HCT116 (cell line): ENCODE results near the gene NRAP. TPM values are rescaled to one million over a fixed set of nuclear protein-coding genes. Genes with fewer than 3 reads are reported as not detected.

Experiments used
- ATAC-seq: fragments of 200-7000 bp; cut with Tn5 transposase; 2 replicates; pipeline ENCODE4 v1.9.1; 2020; ENCODE audit warnings: mild to moderate bottlenecking, moderate library complexity
- BruUV-seq: library from RNA; stranded (reverse); fragments of 400-500 nt; replicated peaks from 2 replicates; lab custom pipeline; 2021; lab: Mats Ljungman, UMichigan
- CTCF ChIA-PET: fragments of 300-600 bp; sonication (Branson Sonifier 250); formaldehyde crosslinking; loops from one replicate; lab custom pipeline; 2021; ENCODE audit warnings: antibody characterized with exemption; lab: Charles Lee
- POLR2A ChIA-PET: fragments of 300-600, 350-600 bp; sonication (Branson Sonifier 250); formaldehyde crosslinking; loops from one replicate; lab custom pipeline; 2021; ENCODE audit warnings: antibody characterized with exemption; lab: Charles Lee
- RAD21 ChIA-PET, 2 experiments: fragments of 300-600 bp; sonication (Branson Sonifier 250); formaldehyde crosslinking; loops; one replicate each; lab custom pipeline; 2023; ENCODE audit warnings: low total read pairs in 2 of 2; ENCODE audit not compliant: uncharacterized antibody in 2 of 2, unreplicated experiment in 2 of 2, low non-redundant PET in 1 of 2; lab: Charles Lee
- DNase-seq: peaks from one replicate; pipeline ENCODE4 v3.0.0-alpha.2; 2010; ENCODE audit warnings: low read depth, low spot score
- H2AFZ ChIP-seq: fragments of 200-600 bp; shearing (Covaris generic), sonication (generic); 2 replicates; pipeline ENCODE4 v1.6.1; 2017; ENCODE audit warnings: low read depth, mixed run types, mixed read lengths, antibody characterized with exemption, low read length; ENCODE audit not compliant: poor library complexity, severe bottlenecking
- H3K27ac ChIP-seq: 2 replicates; pipeline ENCODE4 v1.5.1; 2012; ENCODE audit warnings: low read depth, low read length
- H3K27me3 ChIP-seq: fragments of 200-600 bp; sonication (generic); 2 replicates; pipeline ENCODE4 v1.6.1; 2016; ENCODE audit warnings: mixed run types, low read length, mixed read lengths; ENCODE audit not compliant: insufficient read depth
- H3K36me3 ChIP-seq, 2 experiments: fragments of 200-500 bp in 1 of 2; fragments of 200-600 bp in 1 of 2; sonication (Bioruptor generic) in 1 of 2; sonication (generic) in 1 of 2; 2 replicates each; pipeline versions ENCODE4 v1.5.1 to v1.6.1; 2014 to 2016; ENCODE audit warnings: low read length in 2 of 2, inconsistent platforms in 1 of 2, mixed read lengths in 1 of 2, mixed run types in 1 of 2; ENCODE audit not compliant: insufficient read depth in 2 of 2, control insufficient read depth in 1 of 2
- H3K4me1 ChIP-seq, 2 experiments: fragments of 200-600 bp in 1 of 2; sonication (generic) in 1 of 2; 2 replicates each; pipeline versions ENCODE4 v1.5.1 to v1.6.1; 2012 to 2017; ENCODE audit warnings: low read length in 2 of 2, inconsistent platforms in 1 of 2, mild to moderate bottlenecking in 1 of 2, mixed read lengths in 1 of 2, mixed run types in 1 of 2, moderate library complexity in 1 of 2; ENCODE audit not compliant: insufficient read depth in 2 of 2, control insufficient read depth in 1 of 2
- H3K4me2 ChIP-seq: fragments of 200-600 bp; sonication (generic); 2 replicates; pipeline ENCODE4 v1.6.1; 2017; ENCODE audit warnings: mixed run types, low read length, mixed read lengths
- H3K4me3 ChIP-seq, 2 experiments: fragments of 200-600 bp in 1 of 2; sonication (generic) in 1 of 2; replicated peaks in 1 of 2; 2 replicates each; pipeline ENCODE4 v1.5.1; 2011 to 2016; ENCODE audit warnings: low read length in 2 of 2, control low read depth in 1 of 2, low read depth in 1 of 2, mild to moderate bottlenecking in 1 of 2, mixed read lengths in 1 of 2, mixed run types in 1 of 2
- H3K79me2 ChIP-seq: fragments of 200-600 bp; sonication (generic); 2 replicates; pipeline ENCODE4 v1.6.1; 2017; ENCODE audit warnings: mild to moderate bottlenecking, mixed run types, low read length, moderate library complexity, mixed read lengths; ENCODE audit not compliant: insufficient read depth
- H3K9ac ChIP-seq: fragments of 200-600 bp; sonication (generic); 2 replicates; pipeline ENCODE4 v1.6.1; 2016; ENCODE audit warnings: low read length, mixed read lengths
- H3K9me2 ChIP-seq: fragments of 200-600 bp; sonication (generic), shearing (Covaris generic); 2 replicates; pipeline ENCODE4 v1.6.1; 2017; ENCODE audit warnings: mixed run types, mild to moderate bottlenecking, moderate library complexity; ENCODE audit not compliant: insufficient read depth
- H3K9me3 ChIP-seq, 2 experiments: fragments of 200-500 bp in 1 of 2; fragments of 200-600 bp in 1 of 2; sonication (Bioruptor generic) in 1 of 2; sonication (generic) in 1 of 2; 2 replicates each; pipeline ENCODE4 v1.6.1; 2014 to 2017; ENCODE audit warnings: low read length in 2 of 2, mixed read lengths in 2 of 2, inconsistent platforms in 1 of 2, low read depth in 1 of 2, mild to moderate bottlenecking in 1 of 2, mixed run types in 1 of 2, moderate library complexity in 1 of 2; ENCODE audit not compliant: control insufficient read depth in 1 of 2, insufficient read depth in 1 of 2
- H4K20me1 ChIP-seq: fragments of 200-600 bp; sonication (generic), shearing (Covaris generic); 2 replicates; pipeline ENCODE4 v1.6.1; 2017; ENCODE audit warnings: mixed run types, mild to moderate bottlenecking, moderate library complexity; ENCODE audit not compliant: insufficient read depth
- ATF3 ChIP-seq: IDR thresholded peaks from 2 replicates; pipeline ENCODE4 v1.6.1; 2012
- CBX3 ChIP-seq: IDR thresholded peaks from 2 replicates; pipeline ENCODE4 v1.6.1; 2012; ENCODE audit warnings: low read depth
- EGR1 ChIP-seq: IDR thresholded peaks from 2 replicates; pipeline ENCODE4 v1.6.1; 2012; ENCODE audit warnings: low read depth
- EZH2phosphoT487 ChIP-seq: fragments of 200-600 bp; IDR thresholded peaks from 2 replicates; pipeline ENCODE4 v1.6.1; 2018; ENCODE audit warnings: antibody characterized with exemption, borderline replicate concordance
- JUND ChIP-seq: IDR thresholded peaks from 2 replicates; pipeline ENCODE4 v1.6.1; 2012
- POLR2A ChIP-seq: IDR thresholded peaks from 2 replicates; pipeline ENCODE4 v1.7.0; 2011; ENCODE audit warnings: borderline replicate concordance; ENCODE audit not compliant: insufficient read depth, insufficient read length; ENCODE audit errors: extremely low read depth
- RAD21 ChIP-seq: IDR thresholded peaks from 2 replicates; pipeline ENCODE4 v1.6.1; 2012; ENCODE audit warnings: low read depth, mild to moderate bottlenecking
- SRF ChIP-seq: IDR thresholded peaks from 2 replicates; pipeline ENCODE4 v1.6.1; 2012; ENCODE audit warnings: low read depth
- TCF7L2 ChIP-seq: IDR thresholded peaks from 2 replicates; pipeline ENCODE4 v1.7.0; 2011; ENCODE audit warnings: borderline replicate concordance, inconsistent platforms; ENCODE audit not compliant: insufficient read depth, insufficient read length; ENCODE audit errors: extremely low read depth
- intact Hi-C: fragments of 100-400 bp; cut with micrococcal nuclease; formaldehyde crosslinking; loops from 2 replicates; pipeline ENCODE4 v1.10.0; 2022
- total RNA-seq: library from RNA; stranded (reverse); gene quantifications from one replicate; pipeline ENCODE4 v1.2.1, GENCODE V29; 2021; ENCODE audit not compliant: unreplicated experiment
- TF ChIP-seq, protein P1 (sequence below), 3 experiments: fragments of 200-600 bp in 1 of 3; sonication (generic) in 1 of 3; IDR thresholded peaks in 2 of 3; conservative IDR thresholded peaks in 1 of 3; 2 replicates each; pipeline ENCODE4 v1.5.1; 2012 to 2017; ENCODE audit warnings: low read depth in 2 of 3, low read length in 2 of 3, antibody characterized with exemption in 1 of 3, borderline replicate concordance in 1 of 3, control low read depth in 1 of 3, mild to moderate bottlenecking in 1 of 3, mixed read lengths in 1 of 3, mixed run types in 1 of 3, moderate library complexity in 1 of 3; ENCODE audit not compliant: insufficient read depth in 1 of 3
- TF ChIP-seq, protein P2 (sequence below): IDR thresholded peaks from 2 replicates; pipeline ENCODE4 v1.6.1; 2012
- TF ChIP-seq, protein P3 (sequence below): IDR thresholded peaks from 2 replicates; pipeline ENCODE4 v1.6.1; 2012; ENCODE audit warnings: low read depth

Gene NRAP
- total RNA-seq, 1 experiment from 2014 or later = not detected

GRCh38 chr10:113566888-113567287, 97.0 kb downstream of the NRAP start:
- ATAC-seq = no peak
- TF ChIP-seq RAD21 = no peak
- no peak for TF ChIP-seq EGR1
- TF ChIP-seq CBX3 = no peak
- TF ChIP-seq EZH2phosphoT487 = no peak
- TF ChIP-seq, protein P1, sequence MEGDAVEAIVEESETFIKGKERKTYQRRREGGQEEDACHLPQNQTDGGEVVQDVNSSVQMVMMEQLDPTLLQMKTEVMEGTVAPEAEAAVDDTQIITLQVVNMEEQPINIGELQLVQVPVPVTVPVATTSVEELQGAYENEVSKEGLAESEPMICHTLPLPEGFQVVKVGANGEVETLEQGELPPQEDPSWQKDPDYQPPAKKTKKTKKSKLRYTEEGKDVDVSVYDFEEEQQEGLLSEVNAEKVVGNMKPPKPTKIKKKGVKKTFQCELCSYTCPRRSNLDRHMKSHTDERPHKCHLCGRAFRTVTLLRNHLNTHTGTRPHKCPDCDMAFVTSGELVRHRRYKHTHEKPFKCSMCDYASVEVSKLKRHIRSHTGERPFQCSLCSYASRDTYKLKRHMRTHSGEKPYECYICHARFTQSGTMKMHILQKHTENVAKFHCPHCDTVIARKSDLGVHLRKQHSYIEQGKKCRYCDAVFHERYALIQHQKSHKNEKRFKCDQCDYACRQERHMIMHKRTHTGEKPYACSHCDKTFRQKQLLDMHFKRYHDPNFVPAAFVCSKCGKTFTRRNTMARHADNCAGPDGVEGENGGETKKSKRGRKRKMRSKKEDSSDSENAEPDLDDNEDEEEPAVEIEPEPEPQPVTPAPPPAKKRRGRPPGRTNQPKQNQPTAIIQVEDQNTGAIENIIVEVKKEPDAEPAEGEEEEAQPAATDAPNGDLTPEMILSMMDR (IDR thresholded peaks at IDR 0.05 in 2 of 3, conservative IDR thresholded peaks at IDR 0.05 in 1 of 3; ENCODE audit: borderline replicate concordance in 1 of 3, insufficient read depth in 1 of 3, low read depth in 2 of 3, low read length in 2 of 3) = no peak
- TF ChIP-seq, all 23 proteins: peak for 0
- Histone ChIP-seq H3K27ac (no peak overlapping the region), H3K9me3 (no peaks in the 10 kb centered on the region), H2AFZ (no peak overlapping the region), H3K79me2 (no peaks in the 10 kb centered on the region), H3K4me3 (no peak overlapping the region), H3K4me1 (peaks cover 5 to 6% of the 10 kb centered on the region in 2 experiments; a peak in 3 of 4 replicates), H4K20me1 (no peaks in the 10 kb centered on the region), H3K4me2 (no peak overlapping the region), H3K9ac (no peak overlapping the region), H3K9me2 (no peaks in the 10 kb centered on the region), H3K36me3 (no peaks in the 10 kb centered on the region), H3K27me3 (no peaks in the 10 kb centered on the region)
- CTCF ChIA-PET = no interaction called here
- DNase-seq = no peak
- intact Hi-C loops = no loop called here
- POLR2A ChIA-PET = no interaction called here
- BruUV-seq = no TSS peak
- RAD21 ChIA-PET = no interaction called here

DNA sequence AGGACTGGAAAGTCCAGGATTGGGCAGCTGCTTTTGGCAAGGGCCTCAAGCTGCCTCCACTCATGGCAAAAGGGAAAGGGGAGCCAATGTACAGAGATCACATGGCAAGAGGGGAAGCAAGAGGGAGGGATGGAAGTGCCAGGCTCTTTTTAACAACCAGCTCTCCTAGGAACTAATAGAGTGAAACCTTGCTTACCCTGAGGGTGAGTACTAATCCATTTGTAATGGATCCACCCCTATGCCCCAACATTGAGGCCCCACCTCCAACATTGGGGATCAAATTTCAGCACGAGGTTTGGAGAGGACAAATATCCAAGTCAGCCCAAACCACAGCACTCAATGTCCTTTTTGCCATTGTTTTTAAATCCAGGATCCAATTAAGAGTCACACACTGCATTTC, 98.5 kb downstream of the NRAP start:
- ChIA-PET RAD21 (no interaction called here), CTCF (no interaction called here), POLR2A (no interaction called here)
- H3K36me3 ChIP-seq = no peaks in the 10 kb centered on the region
- DNase-seq = no peak
- no peak overlapping the region for H3K27ac ChIP-seq
- no peak overlapping the region for H2AFZ ChIP-seq
- no peaks in the 10 kb centered on the region for H3K27me3 ChIP-seq
- no peak overlapping the region for H3K4me3 ChIP-seq
- peaks cover 5 to 6% of the 10 kb centered on the region in 2 experiments; a peak in 3 of 4 replicates for H3K4me1 ChIP-seq
- H3K9ac ChIP-seq = no peak overlapping the region
- H4K20me1 ChIP-seq = no peaks in the 10 kb centered on the region
- H3K79me2 ChIP-seq = no peaks in the 10 kb centered on the region
- H3K9me2 ChIP-seq = no peaks in the 10 kb centered on the region
- H3K4me2 ChIP-seq = no peak overlapping the region
- no peak for ATAC-seq
- intact Hi-C loops = no loop called here
- no TSS peak for BruUV-seq
- no peaks in the 10 kb centered on the region for H3K9me3 ChIP-seq
- TF ChIP-seq POLR2A = no peak
- TF ChIP-seq JUND = no peak
- TF ChIP-seq TCF7L2 = no peak
- TF ChIP-seq, protein P1 (IDR thresholded peaks at IDR 0.05 in 2 of 3, conservative IDR thresholded peaks at IDR 0.05 in 1 of 3; ENCODE audit: borderline replicate concordance in 1 of 3, insufficient read depth in 1 of 3, low read depth in 2 of 3, low read length in 2 of 3) = no peak
- no peak for TF ChIP-seq RAD21
- no peak for TF ChIP-seq ATF3
- TF ChIP-seq, protein P2, sequence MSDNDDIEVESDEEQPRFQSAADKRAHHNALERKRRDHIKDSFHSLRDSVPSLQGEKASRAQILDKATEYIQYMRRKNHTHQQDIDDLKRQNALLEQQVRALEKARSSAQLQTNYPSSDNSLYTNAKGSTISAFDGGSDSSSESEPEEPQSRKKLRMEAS = no peak
- TF ChIP-seq SRF = no peak
- TF ChIP-seq, protein P3, sequence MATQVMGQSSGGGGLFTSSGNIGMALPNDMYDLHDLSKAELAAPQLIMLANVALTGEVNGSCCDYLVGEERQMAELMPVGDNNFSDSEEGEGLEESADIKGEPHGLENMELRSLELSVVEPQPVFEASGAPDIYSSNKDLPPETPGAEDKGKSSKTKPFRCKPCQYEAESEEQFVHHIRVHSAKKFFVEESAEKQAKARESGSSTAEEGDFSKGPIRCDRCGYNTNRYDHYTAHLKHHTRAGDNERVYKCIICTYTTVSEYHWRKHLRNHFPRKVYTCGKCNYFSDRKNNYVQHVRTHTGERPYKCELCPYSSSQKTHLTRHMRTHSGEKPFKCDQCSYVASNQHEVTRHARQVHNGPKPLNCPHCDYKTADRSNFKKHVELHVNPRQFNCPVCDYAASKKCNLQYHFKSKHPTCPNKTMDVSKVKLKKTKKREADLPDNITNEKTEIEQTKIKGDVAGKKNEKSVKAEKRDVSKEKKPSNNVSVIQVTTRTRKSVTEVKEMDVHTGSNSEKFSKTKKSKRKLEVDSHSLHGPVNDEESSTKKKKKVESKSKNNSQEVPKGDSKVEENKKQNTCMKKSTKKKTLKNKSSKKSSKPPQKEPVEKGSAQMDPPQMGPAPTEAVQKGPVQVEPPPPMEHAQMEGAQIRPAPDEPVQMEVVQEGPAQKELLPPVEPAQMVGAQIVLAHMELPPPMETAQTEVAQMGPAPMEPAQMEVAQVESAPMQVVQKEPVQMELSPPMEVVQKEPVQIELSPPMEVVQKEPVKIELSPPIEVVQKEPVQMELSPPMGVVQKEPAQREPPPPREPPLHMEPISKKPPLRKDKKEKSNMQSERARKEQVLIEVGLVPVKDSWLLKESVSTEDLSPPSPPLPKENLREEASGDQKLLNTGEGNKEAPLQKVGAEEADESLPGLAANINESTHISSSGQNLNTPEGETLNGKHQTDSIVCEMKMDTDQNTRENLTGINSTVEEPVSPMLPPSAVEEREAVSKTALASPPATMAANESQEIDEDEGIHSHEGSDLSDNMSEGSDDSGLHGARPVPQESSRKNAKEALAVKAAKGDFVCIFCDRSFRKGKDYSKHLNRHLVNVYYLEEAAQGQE = no peak
